Hepatocyte (in vitro differentiated cells): ENCODE measurements around the gene ANKS1B. TPM values are rescaled to one million over a fixed set of nuclear protein-coding genes. Genes with fewer than 3 reads are reported as not detected.
A peak's percentile ranks its signal among the peaks of the same experiment; 100 is the strongest.

Source experiments
- DNase-seq: peaks from one replicate; pipeline ENCODE4 v3.0.0-alpha.2; 2016; ENCODE audit warnings: low spot score
- H2AFZ ChIP-seq: fragments of 200-600 bp; sonication (generic); 2 replicates; pipeline ENCODE4 v1.6.0; 2016; ENCODE audit warnings: antibody characterized with exemption, mild to moderate bottlenecking
- H3K27ac ChIP-seq: fragments of 200-600 bp; sonication (generic); 2 replicates; pipeline ENCODE4 v1.5.1; 2016; ENCODE audit warnings: mild to moderate bottlenecking
- H3K27me3 ChIP-seq: fragments of 200-600 bp; sonication (generic); 2 replicates; pipeline ENCODE4 v1.6.1; 2016
- H3K36me3 ChIP-seq: fragments of 200-600 bp; sonication (generic); replicated peaks from 2 replicates; pipeline ENCODE4 v1.5.1; 2016; ENCODE audit warnings: low read depth; ENCODE audit not compliant: insufficient read depth
- H3K4me1 ChIP-seq: fragments of 200-600 bp; sonication (generic); 2 replicates; pipeline ENCODE4 v1.5.1; 2016; ENCODE audit warnings: mild to moderate bottlenecking, moderate library complexity; ENCODE audit not compliant: insufficient read depth
- H3K4me2 ChIP-seq: fragments of 200-600 bp; sonication (generic); 2 replicates; pipeline ENCODE4 v1.6.0; 2016
- H3K4me3 ChIP-seq: fragments of 200-600 bp; sonication (generic); 2 replicates; pipeline ENCODE4 v1.5.1; 2016; ENCODE audit warnings: mild to moderate bottlenecking
- H3K79me2 ChIP-seq: fragments of 200-600 bp; sonication (generic); 2 replicates; pipeline ENCODE4 v1.6.0; 2017; ENCODE audit warnings: mild to moderate bottlenecking
- H3K9me2 ChIP-seq: fragments of 200-600 bp; sonication (generic); replicated peaks from 2 replicates; pipeline ENCODE4 v1.6.0; 2017; ENCODE audit warnings: mild to moderate bottlenecking; ENCODE audit not compliant: insufficient read depth
- H3K9me3 ChIP-seq: fragments of 200-600 bp; sonication (generic); 2 replicates; pipeline ENCODE4 v1.5.1; 2016; ENCODE audit warnings: low read depth, mild to moderate bottlenecking
- H4K20me1 ChIP-seq: fragments of 200-600 bp; sonication (generic); 2 replicates; pipeline ENCODE4 v1.6.0; 2016; ENCODE audit warnings: mild to moderate bottlenecking; ENCODE audit not compliant: insufficient read depth, poor library complexity, severe bottlenecking
- CTCF ChIP-seq: fragments of 200-600 bp; sonication (generic); IDR thresholded peaks from 2 replicates; pipeline ENCODE4 v1.5.1; 2016; ENCODE audit warnings: antibody characterized with exemption, mild to moderate bottlenecking; ENCODE audit not compliant: poor library complexity
- EZH2 ChIP-seq: fragments of 200-600 bp; sonication (generic); IDR thresholded peaks from 2 replicates; pipeline ENCODE4 v1.6.1; 2016; ENCODE audit warnings: antibody characterized with exemption, mild to moderate bottlenecking, borderline replicate concordance
- EZH2phosphoT487 ChIP-seq: fragments of 200-600 bp; sonication (generic); IDR thresholded peaks from one replicate; pipeline ENCODE4 v1.6.1; 2018; ENCODE audit warnings: antibody characterized with exemption, mild to moderate bottlenecking, low read depth, moderate library complexity; ENCODE audit not compliant: unreplicated experiment, severe bottlenecking
- WGBS: methylation state at CpG from one replicate; pipeline ENCODE4 v1.1.6; 2016; ENCODE audit warnings: low lambda C conversion rate; ENCODE audit errors: missing lambda C conversion rate; 5-methylcytosine and 5-hydroxymethylcytosine counted together
- polyA plus RNA-seq: library from polyadenylated mRNA; unstranded; fragments of >200 nt; fragmentation: Nextera tagmentation; extraction: Ambion mirVana; gene quantifications from 2 replicates; pipeline ENCODE4 v1.2.1, GENCODE V29; 2016
- total RNA-seq: library from RNA; depleted of rRNA; stranded (reverse); fragments of >200 nt; gene quantifications from 2 replicates; pipeline ENCODE4 v1.2.3, GENCODE V29; 2014

ANKS1B gene
- total and polyA plus RNA-seq, 2 experiments from 2014 or later, result 1.6 to 2.2 TPM

GRCh38 chr12:98816720-98817119, 1168.0 kb downstream of the ANKS1B start:
- Histone ChIP-seq H3K4me2 (no peak overlapping the region), H3K9me2 (no peaks in the 10 kb centered on the region), H3K9me3 (no peaks in the 10 kb centered on the region), H3K79me2 (no peaks in the 10 kb centered on the region), H3K4me1 (no peaks in the 10 kb centered on the region), H3K4me3 (no peak overlapping the region), H3K27me3 (no peaks in the 10 kb centered on the region), H3K36me3 (no peaks in the 10 kb centered on the region), H2AFZ (no peak overlapping the region), H4K20me1 (no peaks in the 10 kb centered on the region), H3K27ac (no peak overlapping the region)
- 73% methylated on average over 4 of the region's 4 CpGs for WGBS
- no peak for DNase-seq
- no peak for TF ChIP-seq EZH2
- no peak for TF ChIP-seq EZH2phosphoT487
- no peak for TF ChIP-seq CTCF

- Histone ChIP-seq H3K79me2 (no peaks in the 10 kb centered on the region), H2AFZ (no peak overlapping the region), H3K4me2 (no peak overlapping the region), H3K36me3 (no peaks in the 10 kb centered on the region), H3K9me3 (no peaks in the 10 kb centered on the region), H3K4me3 (no peak overlapping the region), H3K27ac (no peak overlapping the region), H3K27me3 (no peaks in the 10 kb centered on the region), H3K9me2 (no peaks in the 10 kb centered on the region), H3K4me1 (no peaks in the 10 kb centered on the region), H4K20me1 (no peaks in the 10 kb centered on the region)
- no peak for DNase-seq
- 85% methylated on average over 6 of the region's 6 CpGs for WGBS
- no peak for TF ChIP-seq CTCF
Observed at GRCh38 chr12:98814254-98814653, 1170.5 kb downstream of the ANKS1B start.

- Histone ChIP-seq H2AFZ (no peak overlapping the region), H3K27ac (no peak overlapping the region), H3K27me3 (no peaks in the 10 kb centered on the region), H3K9me2 (no peaks in the 10 kb centered on the region), H4K20me1 (no peaks in the 10 kb centered on the region), H3K4me2 (no peak overlapping the region), H3K4me1 (no peaks in the 10 kb centered on the region), H3K9me3 (no peaks in the 10 kb centered on the region), H3K79me2 (no peaks in the 10 kb centered on the region), H3K36me3 (no peaks in the 10 kb centered on the region), H3K4me3 (no peak overlapping the region)
- WGBS, result 88% methylated on average over 7 of the region's 7 CpGs
- TF ChIP-seq EZH2 (no peak), EZH2phosphoT487 (no peak), CTCF (no peak)
- no peak for DNase-seq
Observed at GRCh38 chr12:98812225-98812624, 1172.5 kb downstream of the ANKS1B start.

DNA sequence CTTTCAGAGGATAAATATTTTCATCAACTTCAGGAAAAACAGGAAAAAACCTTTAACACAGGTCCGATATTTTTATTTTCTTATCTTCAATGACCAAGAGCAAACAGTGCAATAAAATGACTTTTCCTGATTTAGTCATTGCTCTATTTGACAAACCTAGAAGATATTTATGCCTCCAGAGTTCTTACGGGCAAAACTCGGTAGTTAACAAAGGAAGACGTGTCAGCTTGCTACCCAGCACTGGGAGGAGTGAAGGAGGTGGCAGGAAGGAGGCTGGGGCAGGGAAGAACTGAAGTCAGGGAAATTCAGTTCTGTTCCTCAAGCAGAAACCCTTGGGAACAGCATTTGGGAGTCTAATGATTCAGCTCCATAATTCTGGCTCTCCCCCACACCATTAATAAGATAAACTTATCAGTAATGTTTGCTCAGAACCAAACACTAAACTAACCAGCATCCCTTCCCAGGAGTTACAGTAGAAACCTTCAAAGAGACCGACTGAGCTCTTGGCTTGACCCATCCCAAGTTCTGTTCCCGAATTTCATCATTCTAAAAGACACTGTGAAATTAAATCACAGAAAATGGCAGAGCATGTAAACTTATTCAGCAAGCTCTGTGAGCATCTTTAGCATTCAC, 1176.4 kb downstream of the ANKS1B start:
- no peak overlapping the region for H3K27ac ChIP-seq
- H3K4me2 ChIP-seq, result peak overlapping the region; percentile 2
- no peaks in the 10 kb centered on the region for H3K79me2 ChIP-seq
- H3K9me2 ChIP-seq, result no peaks in the 10 kb centered on the region
- 44% methylated on average over 6 of the region's 6 CpGs for WGBS
- no peaks in the 10 kb centered on the region for H3K36me3 ChIP-seq
- H4K20me1 ChIP-seq, result no peaks in the 10 kb centered on the region
- no peaks in the 10 kb centered on the region for H3K9me3 ChIP-seq
- TF ChIP-seq EZH2phosphoT487 (no peak), EZH2 (no peak), CTCF (no peak)
- H3K4me1 ChIP-seq, result no peaks in the 10 kb centered on the region
- no peak overlapping the region for H3K4me3 ChIP-seq
- no peak overlapping the region for H2AFZ ChIP-seq
- DNase-seq, result peak; percentile 8
- no peaks in the 10 kb centered on the region for H3K27me3 ChIP-seq
